ENCODE results near the gene OSBP2.

The OSBP2 gene

GRCh38 chr22:30680991-30681770, 13.5 kb upstream of the OSBP2 start:
- peak; percentile 16 for DNase-seq (ENCODE audit: low read depth)
- H3K9ac ChIP-seq (ENCODE audit: low read length) = no peak overlapping the region
- H3K36me3 ChIP-seq (ENCODE audit: control insufficient read depth, insufficient read depth, low read length, severe bottlenecking) = no peaks in the 10 kb centered on the region
- H3K27me3 ChIP-seq (replicated peaks; ENCODE audit: control insufficient read depth, insufficient read depth, low read length) = no peaks in the 10 kb centered on the region
- H3K4me3 ChIP-seq (ENCODE audit: low read length) = no peak overlapping the region
- H3K9me3 ChIP-seq (ENCODE audit: control insufficient read depth, low read length) = no peaks in the 10 kb centered on the region
- peaks cover 14% of the 10 kb centered on the region for H3K4me1 ChIP-seq (ENCODE audit: control insufficient read depth, insufficient read depth, low read length)

GRCh38 chr22:30681831-30682230, 12.8 kb upstream of the OSBP2 start:
- H3K4me1 ChIP-seq (ENCODE audit: control insufficient read depth, insufficient read depth, low read length) = peaks cover 14% of the 10 kb centered on the region
- no peak for DNase-seq (ENCODE audit: low read depth)
- no peaks in the 10 kb centered on the region for H3K36me3 ChIP-seq (ENCODE audit: control insufficient read depth, insufficient read depth, low read length, severe bottlenecking)
- no peak overlapping the region for H3K9ac ChIP-seq (ENCODE audit: low read length)
- no peaks in the 10 kb centered on the region for H3K27me3 ChIP-seq (replicated peaks; ENCODE audit: control insufficient read depth, insufficient read depth, low read length)
- H3K4me3 ChIP-seq (ENCODE audit: low read length) = no peak overlapping the region
- H3K9me3 ChIP-seq (ENCODE audit: control insufficient read depth, low read length) = no peaks in the 10 kb centered on the region

- no peaks in the 10 kb centered on the region for H3K36me3 ChIP-seq (ENCODE audit: control insufficient read depth, insufficient read depth, low read length, severe bottlenecking)
- peaks cover 8% of the 10 kb centered on the region for H3K4me1 ChIP-seq (ENCODE audit: control insufficient read depth, insufficient read depth, low read length)
- no peak overlapping the region for H3K4me3 ChIP-seq (ENCODE audit: low read length)
- no peak overlapping the region for H3K9ac ChIP-seq (ENCODE audit: low read length)
- H3K27me3 ChIP-seq (replicated peaks; ENCODE audit: control insufficient read depth, insufficient read depth, low read length) = no peaks in the 10 kb centered on the region
- H3K9me3 ChIP-seq (ENCODE audit: control insufficient read depth, low read length) = no peaks in the 10 kb centered on the region
- no peak for DNase-seq (ENCODE audit: low read depth)
Measured at GRCh38 chr22:30685178-30685577, 9.5 kb upstream of the OSBP2 start.

GRCh38 chr22:30687358-30687757, 7.3 kb upstream of the OSBP2 start:
- H3K9me3 ChIP-seq (ENCODE audit: control insufficient read depth, low read length) = no peaks in the 10 kb centered on the region
- H3K9ac ChIP-seq (ENCODE audit: low read length) = no peak overlapping the region
- no peak overlapping the region for H3K4me3 ChIP-seq (ENCODE audit: low read length)
- H3K27me3 ChIP-seq (replicated peaks; ENCODE audit: control insufficient read depth, insufficient read depth, low read length) = no peaks in the 10 kb centered on the region
- DNase-seq (ENCODE audit: low read depth) = no peak
- H3K4me1 ChIP-seq (ENCODE audit: control insufficient read depth, insufficient read depth, low read length) = no peaks in the 10 kb centered on the region
- no peaks in the 10 kb centered on the region for H3K36me3 ChIP-seq (ENCODE audit: control insufficient read depth, insufficient read depth, low read length, severe bottlenecking)

GRCh38 chr22:30689622-30690021, 5.1 kb upstream of the OSBP2 start:
- H3K9me3 ChIP-seq (ENCODE audit: control insufficient read depth, low read length) = no peaks in the 10 kb centered on the region
- H3K36me3 ChIP-seq (ENCODE audit: control insufficient read depth, insufficient read depth, low read length, severe bottlenecking) = no peaks in the 10 kb centered on the region

GRCh38 chr22:30691204-30691603, 3.5 kb upstream of the OSBP2 start:
- H3K9me3 ChIP-seq (ENCODE audit: control insufficient read depth, low read length) = no peaks in the 10 kb centered on the region
- no peak overlapping the region for H3K9ac ChIP-seq (ENCODE audit: low read length)
- peaks cover 5% of the 10 kb centered on the region for H3K4me1 ChIP-seq (ENCODE audit: control insufficient read depth, insufficient read depth, low read length)
- H3K36me3 ChIP-seq (ENCODE audit: control insufficient read depth, insufficient read depth, low read length, severe bottlenecking) = no peaks in the 10 kb centered on the region
- DNase-seq (ENCODE audit: low read depth) = no peak
- no peak overlapping the region for H3K4me3 ChIP-seq (ENCODE audit: low read length)
- H3K27me3 ChIP-seq (replicated peaks; ENCODE audit: control insufficient read depth, insufficient read depth, low read length) = no peaks in the 10 kb centered on the region

More at GRCh38 chr22:30689622-30690021, 5.1 kb upstream of the OSBP2 start:
- Histone ChIP-seq H3K4me3 (ENCODE audit: low read length) (no peak overlapping the region), H3K4me1 (ENCODE audit: control insufficient read depth, insufficient read depth, low read length) (peaks cover 5% of the 10 kb centered on the region), H3K27me3 (replicated peaks; ENCODE audit: control insufficient read depth, insufficient read depth, low read length) (no peaks in the 10 kb centered on the region), H3K9ac (ENCODE audit: low read length) (no peak overlapping the region)
- no peak for DNase-seq (ENCODE audit: low read depth)

GRCh38 chr22:30694171-30694639, 469 bp upstream of the OSBP2 start:
- Histone ChIP-seq H3K4me1 (ENCODE audit: control insufficient read depth, insufficient read depth, low read length) (peaks cover 11% of the 10 kb centered on the region), H3K36me3 (ENCODE audit: control insufficient read depth, insufficient read depth, low read length, severe bottlenecking) (no peaks in the 10 kb centered on the region), H3K9me3 (ENCODE audit: control insufficient read depth, low read length) (no peaks in the 10 kb centered on the region), H3K4me3 (ENCODE audit: low read length) (peak overlapping the region; percentile 83), H3K27me3 (replicated peaks; ENCODE audit: control insufficient read depth, insufficient read depth, low read length) (no peaks in the 10 kb centered on the region), H3K9ac (ENCODE audit: low read length) (peak overlapping the region; percentile 54)
- peak; percentile 40 for DNase-seq (ENCODE audit: low read depth)

GRCh38 chr22:30695351-30695851, 727 bp downstream of the OSBP2 start:
- DNase-seq (ENCODE audit: low read depth) = no peak

GRCh38 chr22:30695871-30696655, 1.4 kb downstream of the OSBP2 start:
- H3K9me3 ChIP-seq (ENCODE audit: control insufficient read depth, low read length) = no peaks in the 10 kb centered on the region
- H3K9ac ChIP-seq (ENCODE audit: low read length) = no peak overlapping the region
- H3K36me3 ChIP-seq (ENCODE audit: control insufficient read depth, insufficient read depth, low read length, severe bottlenecking) = no peaks in the 10 kb centered on the region
- no peaks in the 10 kb centered on the region for H3K27me3 ChIP-seq (replicated peaks; ENCODE audit: control insufficient read depth, insufficient read depth, low read length)
- H3K4me3 ChIP-seq (ENCODE audit: low read length) = no peak overlapping the region
- H3K4me1 ChIP-seq (ENCODE audit: control insufficient read depth, insufficient read depth, low read length) = peaks cover 17% of the 10 kb centered on the region
- no peak for DNase-seq (ENCODE audit: low read depth)

More at GRCh38 chr22:30695351-30695851, 727 bp downstream of the OSBP2 start:
- Histone ChIP-seq H3K4me1 (ENCODE audit: control insufficient read depth, insufficient read depth, low read length) (peaks cover 17% of the 10 kb centered on the region), H3K9ac (ENCODE audit: low read length) (peak overlapping the region; percentile 76), H3K27me3 (replicated peaks; ENCODE audit: control insufficient read depth, insufficient read depth, low read length) (no peaks in the 10 kb centered on the region), H3K9me3 (ENCODE audit: control insufficient read depth, low read length) (no peaks in the 10 kb centered on the region), H3K4me3 (ENCODE audit: low read length) (peak overlapping the region; percentile 82), H3K36me3 (ENCODE audit: control insufficient read depth, insufficient read depth, low read length, severe bottlenecking) (no peaks in the 10 kb centered on the region)

GRCh38 chr22:30697975-30698374, 3.3 kb downstream of the OSBP2 start:
- Histone ChIP-seq H3K36me3 (ENCODE audit: control insufficient read depth, insufficient read depth, low read length, severe bottlenecking) (no peaks in the 10 kb centered on the region), H3K27me3 (replicated peaks; ENCODE audit: control insufficient read depth, insufficient read depth, low read length) (no peaks in the 10 kb centered on the region), H3K4me1 (ENCODE audit: control insufficient read depth, insufficient read depth, low read length) (peaks cover 27% of the 10 kb centered on the region), H3K4me3 (ENCODE audit: low read length) (no peak overlapping the region), H3K9me3 (ENCODE audit: control insufficient read depth, low read length) (no peaks in the 10 kb centered on the region), H3K9ac (ENCODE audit: low read length) (no peak overlapping the region)
- no peak for DNase-seq (ENCODE audit: low read depth)

GRCh38 chr22:30701872-30702271, 7.2 kb downstream of the OSBP2 start:
- Histone ChIP-seq H3K4me1 (ENCODE audit: control insufficient read depth, insufficient read depth, low read length) (peaks cover 37% of the 10 kb centered on the region), H3K36me3 (ENCODE audit: control insufficient read depth, insufficient read depth, low read length, severe bottlenecking) (no peaks in the 10 kb centered on the region), H3K4me3 (ENCODE audit: low read length) (no peak overlapping the region), H3K9me3 (ENCODE audit: control insufficient read depth, low read length) (no peaks in the 10 kb centered on the region), H3K27me3 (replicated peaks; ENCODE audit: control insufficient read depth, insufficient read depth, low read length) (no peaks in the 10 kb centered on the region), H3K9ac (ENCODE audit: low read length) (no peak overlapping the region)
- DNase-seq (ENCODE audit: low read depth) = peak; percentile 24

Measured in adipocyte (in vitro differentiated cells).